Brain microvascular endothelial cell (primary cell): ENCODE results near the gene PTPRT.

ENCODE experiments used
- DNase-seq: peaks from one replicate; pipeline ENCODE4 v3.0.0-alpha.2; 2020
- H3K27ac ChIP-seq: fragments of 250-450 bp; sonication (Bioruptor Pico); 2 replicates; pipeline ENCODE4 v1.5.1; 2020; ENCODE audit warnings: mild to moderate bottlenecking, moderate library complexity
- H3K27me3 ChIP-seq: fragments of 250-450 bp; sonication (Bioruptor Pico); replicated peaks from 2 replicates; pipeline ENCODE4 v1.5.1; 2020; ENCODE audit warnings: mild to moderate bottlenecking
- H3K36me3 ChIP-seq: fragments of 250-450 bp; sonication (Bioruptor Pico); replicated peaks from 2 replicates; pipeline ENCODE4 v1.5.1; 2020; ENCODE audit warnings: mild to moderate bottlenecking
- H3K4me3 ChIP-seq: 2 replicates; pipeline ENCODE4 v1.5.1; 2011; ENCODE audit warnings: low read depth, mild to moderate bottlenecking, control low read depth, low read length, moderate library complexity
- CTCF ChIP-seq: IDR thresholded peaks from 2 replicates; pipeline ENCODE4 v1.5.1; 2011; ENCODE audit warnings: low read depth, mild to moderate bottlenecking, moderate library complexity, low read length, control low read depth, inconsistent platforms; ENCODE audit errors: missing control alignments
- in situ Hi-C: cut with HindIII; loops from 2 replicates; pipeline ENCODE4 v1.10.0; 2017; ENCODE audit warnings: low sequenced_read_pairs, low pct_ligation_motif_present

PTPRT gene

GRCh38 chr20:42576167-42576566, 613.5 kb downstream of the PTPRT start:
- no peak for DNase-seq
- no peak overlapping the region for H3K4me3 ChIP-seq
- no peak overlapping the region for H3K27ac ChIP-seq
- in situ Hi-C loops: no loop called here
- TF ChIP-seq CTCF: no peak
- H3K36me3 ChIP-seq: no peaks in the 10 kb centered on the region
- H3K27me3 ChIP-seq: no peaks in the 10 kb centered on the region

- no peak for TF ChIP-seq CTCF
Observed at GRCh38 chr20:42572320-42573016, 617.2 kb downstream of the PTPRT start.

GRCh38 chr20:42567409-42567808, 622.3 kb downstream of the PTPRT start:
- H3K27ac ChIP-seq: no peak overlapping the region
- no peak for DNase-seq
- H3K36me3 ChIP-seq: no peaks in the 10 kb centered on the region
- H3K4me3 ChIP-seq: no peak overlapping the region
- no peaks in the 10 kb centered on the region for H3K27me3 ChIP-seq
- in situ Hi-C loops: no loop called here
- no peak for TF ChIP-seq CTCF

More at GRCh38 chr20:42572320-42573016, 617.2 kb downstream of the PTPRT start:
- Histone ChIP-seq H3K36me3 (no peaks in the 10 kb centered on the region), H3K4me3 (no peak overlapping the region), H3K27me3 (no peaks in the 10 kb centered on the region), H3K27ac (no peak overlapping the region)
- in situ Hi-C loops: no loop called here
- no peak for DNase-seq

- no peak for DNase-seq
- in situ Hi-C loops: no loop called here
- no peak for TF ChIP-seq CTCF
- H3K27me3 ChIP-seq: no peaks in the 10 kb centered on the region
- no peak overlapping the region for H3K4me3 ChIP-seq
- H3K27ac ChIP-seq: no peak overlapping the region
- no peaks in the 10 kb centered on the region for H3K36me3 ChIP-seq
Observed at GRCh38 chr20:42565235-42565995, 624.3 kb downstream of the PTPRT start.

GRCh38 chr20:42559665-42560064, 630.0 kb downstream of the PTPRT start:
- Histone ChIP-seq H3K4me3 (no peak overlapping the region), H3K27ac (no peak overlapping the region), H3K36me3 (no peaks in the 10 kb centered on the region), H3K27me3 (no peaks in the 10 kb centered on the region)
- no peak for TF ChIP-seq CTCF
- in situ Hi-C loops: no loop called here
- DNase-seq: no peak
